Measurements from ENCODE around the gene CBLN3. TPM values are rescaled to one million over a fixed set of nuclear protein-coding genes. Genes with fewer than 3 reads are reported as not detected.

Gene CBLN3
- total and polyA plus RNA-seq, 2 donors (not counting 1 experiment from before 2014, with no cell fraction given): 2.7 to 5.3 TPM

- Histone ChIP-seq H4K20me1 (ENCODE audit: control insufficient read depth, extremely low read depth, insufficient read depth, low read length) (no peaks in the 10 kb centered on the region), H3K27ac (ENCODE audit: insufficient read depth, low read length) (no peak overlapping the region), H3K79me2 (ENCODE audit: control insufficient read depth, insufficient read depth, low read length) (no peaks in the 10 kb centered on the region), H3K36me3 (ENCODE audit: control insufficient read depth, insufficient read depth, low read length) (no peaks in the 10 kb centered on the region), H2AFZ (ENCODE audit: low read length) (no peak overlapping the region), H3K4me1 (ENCODE audit: control insufficient read depth, extremely low read depth, insufficient read depth, low read length) (no peaks in the 10 kb centered on the region), H3K27me3 (ENCODE audit: control insufficient read depth, insufficient read depth, low read length) (no peaks in the 10 kb centered on the region), H3K9me3 (ENCODE audit: control insufficient read depth, insufficient read depth, low read depth, low read length) (no peaks in the 10 kb centered on the region), H3K9ac (ENCODE audit: insufficient read depth, low read length) (no peak overlapping the region), H3K4me3 (replicated peaks in 1 of 4; ENCODE audit: control extremely low read depth in 1 of 4, insufficient read depth in 1 of 4, low read depth in 3 of 4, low read length in 4 of 4) (no peak overlapping the region), H3K4me2 (ENCODE audit: extremely low read depth, insufficient read depth, low read length) (no peak overlapping the region)
- no peak for DNase-seq (ENCODE audit: low read depth in 2 of 2)
- TF ChIP-seq EZH2 (IDR thresholded peaks at IDR 0.05; ENCODE audit: low read length, missing control alignments): no peak
- TF ChIP-seq CTCF (conservative IDR thresholded peaks at IDR 0.05 in 1 of 2, IDR thresholded peaks at IDR 0.05 in 1 of 2; ENCODE audit: low read depth in 1 of 2, low read length in 2 of 2): no peak
These were observed 19.5 kb downstream of the CBLN3 start for GRCh38 chr14:24409956-24410355.

- H3K36me3 ChIP-seq (ENCODE audit: control insufficient read depth, insufficient read depth, low read length): no peaks in the 10 kb centered on the region
- H3K79me2 ChIP-seq (ENCODE audit: control insufficient read depth, insufficient read depth, low read length): no peaks in the 10 kb centered on the region
- no peaks in the 10 kb centered on the region for H4K20me1 ChIP-seq (ENCODE audit: control insufficient read depth, extremely low read depth, insufficient read depth, low read length)
- no peak overlapping the region for H3K4me3 ChIP-seq (replicated peaks in 1 of 4; ENCODE audit: control extremely low read depth in 1 of 4, insufficient read depth in 1 of 4, low read depth in 3 of 4, low read length in 4 of 4)
- H3K4me1 ChIP-seq (ENCODE audit: control insufficient read depth, extremely low read depth, insufficient read depth, low read length): no peaks in the 10 kb centered on the region
- H3K9me3 ChIP-seq (ENCODE audit: control insufficient read depth, insufficient read depth, low read depth, low read length): no peaks in the 10 kb centered on the region
- no peak overlapping the region for H3K4me2 ChIP-seq (ENCODE audit: extremely low read depth, insufficient read depth, low read length)
- no peak overlapping the region for H3K27ac ChIP-seq (ENCODE audit: insufficient read depth, low read length)
- no peak for TF ChIP-seq EZH2 (IDR thresholded peaks at IDR 0.05; ENCODE audit: low read length, missing control alignments)
- no peak for TF ChIP-seq CTCF (conservative IDR thresholded peaks at IDR 0.05 in 1 of 2, IDR thresholded peaks at IDR 0.05 in 1 of 2; ENCODE audit: low read depth in 1 of 2, low read length in 2 of 2)
- H3K9ac ChIP-seq (ENCODE audit: insufficient read depth, low read length): no peak overlapping the region
- H2AFZ ChIP-seq (ENCODE audit: low read length): no peak overlapping the region
- no peak for DNase-seq (ENCODE audit: low read depth in 2 of 2)
- H3K27me3 ChIP-seq (ENCODE audit: control insufficient read depth, insufficient read depth, low read length): no peaks in the 10 kb centered on the region
These were observed 20.3 kb downstream of the CBLN3 start for GRCh38 chr14:24409192-24409591.

GRCh38 chr14:24408764-24409163, 20.7 kb downstream of the CBLN3 start:
- H2AFZ ChIP-seq (ENCODE audit: low read length): no peak overlapping the region
- H3K4me1 ChIP-seq (ENCODE audit: control insufficient read depth, extremely low read depth, insufficient read depth, low read length): no peaks in the 10 kb centered on the region
- no peaks in the 10 kb centered on the region for H4K20me1 ChIP-seq (ENCODE audit: control insufficient read depth, extremely low read depth, insufficient read depth, low read length)
- H3K27me3 ChIP-seq (ENCODE audit: control insufficient read depth, insufficient read depth, low read length): no peaks in the 10 kb centered on the region
- no peak overlapping the region for H3K9ac ChIP-seq (ENCODE audit: insufficient read depth, low read length)
- H3K4me3 ChIP-seq (replicated peaks in 1 of 4; ENCODE audit: control extremely low read depth in 1 of 4, insufficient read depth in 1 of 4, low read depth in 3 of 4, low read length in 4 of 4): no peak overlapping the region
- no peak overlapping the region for H3K27ac ChIP-seq (ENCODE audit: insufficient read depth, low read length)
- H3K9me3 ChIP-seq (ENCODE audit: control insufficient read depth, insufficient read depth, low read depth, low read length): no peaks in the 10 kb centered on the region
- DNase-seq (ENCODE audit: low read depth in 2 of 2): peak in 1 of 2 donors; percentile 43
- no peak for TF ChIP-seq EZH2 (IDR thresholded peaks at IDR 0.05; ENCODE audit: low read length, missing control alignments)
- TF ChIP-seq CTCF (conservative IDR thresholded peaks at IDR 0.05 in 1 of 2, IDR thresholded peaks at IDR 0.05 in 1 of 2; ENCODE audit: low read depth in 1 of 2, low read length in 2 of 2): no peak
- no peaks in the 10 kb centered on the region for H3K36me3 ChIP-seq (ENCODE audit: control insufficient read depth, insufficient read depth, low read length)
- no peak overlapping the region for H3K4me2 ChIP-seq (ENCODE audit: extremely low read depth, insufficient read depth, low read length)
- H3K79me2 ChIP-seq (ENCODE audit: control insufficient read depth, insufficient read depth, low read length): no peaks in the 10 kb centered on the region

Measured in fibroblast of lung (primary cell).